A549 (cell line): Measurements from ENCODE around the gene NGEF.

ENCODE experiments used
- EP300 ChIP-seq, 2 experiments: fragments of >200 bp; sonication (Bioruptor Twin); formaldehyde crosslinking; IDR thresholded peaks; 2 replicates in 1 of 2; 3 replicates in 1 of 2; pipeline ENCODE4 v1.6.1; 2016 to 2017
- GATA3 ChIP-seq: IDR thresholded peaks from 2 replicates; pipeline ENCODE4 v1.6.1; 2012; ENCODE audit warnings: borderline replicate concordance
- HDAC2 ChIP-seq: fragments of 200-600 bp; sonication (generic); IDR thresholded peaks from 2 replicates; pipeline ENCODE4 v1.6.1; 2016
- POLR2AphosphoS2 ChIP-seq: conservative IDR thresholded peaks from 2 replicates; pipeline ENCODE4 v1.6.1; 2012; ENCODE audit warnings: low read length, improper control_type of control experiment, inconsistent platforms
- RCOR1 ChIP-seq: fragments of 150-350 bp; IDR thresholded peaks from 2 replicates; pipeline ENCODE4 v1.6.1; 2014; ENCODE audit warnings: antibody characterized with exemption, low read length, low read depth
- RFX5 ChIP-seq: fragments of 450-650 bp; IDR thresholded peaks from 2 replicates; pipeline ENCODE4 v1.7.1; 2014; ENCODE audit warnings: antibody characterized with exemption, mild to moderate bottlenecking, moderate library complexity
- TF ChIP-seq, protein P1 (sequence below): fragments of >200 bp; sonication (Bioruptor Twin); formaldehyde crosslinking; IDR thresholded peaks from 3 replicates; pipeline ENCODE4 v1.5.1; 2016

DNA sequence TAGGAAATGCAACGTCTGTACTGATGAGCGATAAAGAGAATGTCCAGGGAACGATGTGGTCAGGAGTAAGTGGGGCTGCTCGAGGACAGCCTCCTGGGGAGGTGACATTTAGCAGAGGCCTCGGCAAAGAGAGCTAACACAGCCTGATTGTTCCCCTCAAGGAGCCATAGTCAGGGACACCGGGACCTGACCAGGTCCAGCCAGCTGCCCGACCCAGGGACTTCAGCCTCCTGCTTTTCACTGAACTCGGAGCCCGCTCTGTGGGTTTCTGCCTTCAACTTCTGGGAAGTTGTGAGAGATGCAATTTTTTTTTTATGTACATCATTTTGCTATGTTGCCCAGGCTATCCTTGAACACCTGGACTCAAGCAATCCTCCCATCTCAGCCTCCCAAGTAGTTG, 29.5 kb upstream of the NGEF start:
- TF ChIP-seq, protein P1, sequence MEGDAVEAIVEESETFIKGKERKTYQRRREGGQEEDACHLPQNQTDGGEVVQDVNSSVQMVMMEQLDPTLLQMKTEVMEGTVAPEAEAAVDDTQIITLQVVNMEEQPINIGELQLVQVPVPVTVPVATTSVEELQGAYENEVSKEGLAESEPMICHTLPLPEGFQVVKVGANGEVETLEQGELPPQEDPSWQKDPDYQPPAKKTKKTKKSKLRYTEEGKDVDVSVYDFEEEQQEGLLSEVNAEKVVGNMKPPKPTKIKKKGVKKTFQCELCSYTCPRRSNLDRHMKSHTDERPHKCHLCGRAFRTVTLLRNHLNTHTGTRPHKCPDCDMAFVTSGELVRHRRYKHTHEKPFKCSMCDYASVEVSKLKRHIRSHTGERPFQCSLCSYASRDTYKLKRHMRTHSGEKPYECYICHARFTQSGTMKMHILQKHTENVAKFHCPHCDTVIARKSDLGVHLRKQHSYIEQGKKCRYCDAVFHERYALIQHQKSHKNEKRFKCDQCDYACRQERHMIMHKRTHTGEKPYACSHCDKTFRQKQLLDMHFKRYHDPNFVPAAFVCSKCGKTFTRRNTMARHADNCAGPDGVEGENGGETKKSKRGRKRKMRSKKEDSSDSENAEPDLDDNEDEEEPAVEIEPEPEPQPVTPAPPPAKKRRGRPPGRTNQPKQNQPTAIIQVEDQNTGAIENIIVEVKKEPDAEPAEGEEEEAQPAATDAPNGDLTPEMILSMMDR: no peak
- TF ChIP-seq RCOR1: no peak
- TF ChIP-seq RFX5: no peak
- no peak for TF ChIP-seq POLR2AphosphoS2
- TF ChIP-seq EP300 (IDR thresholded peaks at IDR 0.05): no peak
- no peak for TF ChIP-seq HDAC2
- TF ChIP-seq GATA3: no peak
